ENCODE measurements around the gene AP3S2. TPM values are rescaled to one million over a fixed set of nuclear protein-coding genes. Genes with fewer than 3 reads are reported as not detected.
"Not testable (repeated sequence)": the region's sequence is repeated elsewhere in the genome, so short reads cannot be mapped to it uniquely, and the experiment has no call there.

AP3S2 gene
- total RNA-seq, 2 donors from 2014 or later: 54.0 to 59.3 TPM

GRCh38 chr15:89797678-89798201, 96.1 kb downstream of the AP3S2 start:
- DNase-seq: no peak
- intact Hi-C loops (cut with DNase I, micrococcal nuclease): no loop called here
- no peak for ATAC-seq

DNA sequence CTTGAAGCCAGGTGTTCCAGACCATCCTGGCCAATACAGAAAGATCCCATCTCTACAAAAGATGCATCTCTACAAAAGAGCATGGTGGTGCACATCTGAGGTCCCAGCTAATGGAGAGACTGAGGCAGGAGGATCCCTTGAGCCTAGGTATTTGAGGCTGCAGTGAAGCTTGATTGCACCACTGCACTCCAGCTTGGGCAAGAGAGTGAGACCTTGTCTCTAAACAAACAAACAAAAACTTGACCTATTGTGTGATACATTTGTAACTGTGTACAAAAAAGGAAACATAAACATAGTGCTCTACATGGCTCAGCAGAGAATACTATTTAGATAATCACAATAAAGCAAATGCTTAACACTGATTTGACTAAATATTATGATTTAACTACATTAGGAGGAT, 97.8 kb downstream of the AP3S2 start:
- ATAC-seq (no peak), DNase-seq (no peak)
- intact Hi-C loops (cut with DNase I, micrococcal nuclease): no loop called here

GRCh38 chr15:89794627-89795241, 99.1 kb downstream of the AP3S2 start:
- intact Hi-C loops (cut with DNase I, micrococcal nuclease): no loop called here
- DNase-seq (no peak), ATAC-seq (peak; percentile 30)

DNA sequence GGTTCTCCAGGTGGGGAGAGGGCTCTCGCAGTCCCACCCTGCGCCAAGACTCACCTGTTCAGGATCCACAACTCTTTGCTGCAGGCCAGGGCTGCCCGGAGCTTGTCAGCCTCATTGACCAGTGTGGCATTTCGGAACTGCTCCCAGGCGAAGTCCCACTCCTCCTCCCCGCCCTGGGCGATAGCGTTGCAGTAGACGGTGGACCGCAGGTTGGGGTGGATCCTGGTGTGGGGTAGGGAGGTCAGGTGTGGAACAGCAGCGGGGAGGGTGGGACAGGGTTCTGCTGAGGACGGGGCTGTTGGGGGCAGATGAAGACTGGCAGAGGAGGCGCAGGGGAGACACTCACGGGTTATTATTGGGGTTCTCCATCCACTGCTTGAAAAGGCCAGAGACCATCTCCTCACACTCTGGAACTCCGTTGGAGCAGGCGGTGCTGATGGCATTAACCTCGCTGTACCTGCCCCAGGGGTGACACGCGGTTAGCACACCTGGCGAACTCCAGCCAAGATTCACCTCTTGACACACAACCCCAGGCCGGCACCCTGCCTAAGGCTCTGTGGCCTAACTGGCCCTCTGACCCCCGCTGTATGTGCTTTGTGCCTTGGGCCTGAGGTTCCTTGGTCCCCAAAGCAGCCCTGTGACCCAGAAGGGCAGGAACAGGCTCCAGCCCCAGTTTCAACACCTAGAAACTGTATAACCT, 101.5 kb downstream of the AP3S2 start:
- no peak for DNase-seq
- intact Hi-C loops (cut with DNase I, micrococcal nuclease): no loop called here
- no peak for ATAC-seq

DNA sequence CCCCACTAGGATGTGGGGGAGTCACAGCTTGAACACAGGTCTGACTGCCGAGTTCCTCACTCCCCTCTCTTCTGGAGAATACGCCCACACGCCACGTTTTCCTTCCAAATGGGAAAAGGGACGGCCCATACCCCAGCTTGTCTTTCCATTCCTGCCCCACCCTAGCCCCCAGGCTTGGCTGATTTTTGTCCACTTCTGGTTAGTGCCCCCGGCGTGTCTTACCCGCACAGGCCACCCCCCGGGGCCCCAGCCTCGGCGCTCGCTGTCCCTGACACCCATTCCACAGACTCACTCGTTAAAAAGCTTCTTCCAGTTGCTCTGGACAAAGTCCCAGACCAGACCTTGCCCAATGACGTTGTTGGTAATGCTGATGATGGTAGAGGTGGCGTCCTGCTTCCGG, 103.1 kb downstream of the AP3S2 start:
- DNase-seq (no peak), ATAC-seq (no peak)
- intact Hi-C loops (cut with DNase I, micrococcal nuclease): no loop called here

- intact Hi-C loops (cut with DNase I, micrococcal nuclease): no loop called here
- DNase-seq (no peak), ATAC-seq (no peak)
Observed at GRCh38 chr15:89790206-89790605, 103.6 kb downstream of the AP3S2 start.

DNA sequence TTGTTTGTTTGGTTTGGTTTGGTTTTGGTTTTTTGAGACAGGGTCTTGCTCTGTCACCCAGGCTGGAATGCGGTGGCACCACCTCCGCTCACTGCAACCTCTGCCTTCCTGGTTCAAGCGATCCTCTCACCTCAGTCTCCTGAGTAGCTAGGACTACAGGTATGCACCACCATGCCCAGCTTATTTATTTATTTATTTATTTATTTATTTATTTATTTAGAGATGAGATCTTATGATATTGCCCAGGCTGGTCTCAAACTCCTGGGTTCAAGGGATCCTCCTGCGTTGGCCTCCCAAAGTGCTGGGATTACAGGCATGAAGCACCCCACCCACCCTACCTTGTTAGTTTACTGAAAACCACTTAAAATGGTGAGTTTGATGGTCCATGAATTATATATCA, 105.2 kb downstream of the AP3S2 start:
- ATAC-seq; DNase-seq; intact Hi-C loops (cut with DNase I, micrococcal nuclease): not testable (repeated sequence)

DNA sequence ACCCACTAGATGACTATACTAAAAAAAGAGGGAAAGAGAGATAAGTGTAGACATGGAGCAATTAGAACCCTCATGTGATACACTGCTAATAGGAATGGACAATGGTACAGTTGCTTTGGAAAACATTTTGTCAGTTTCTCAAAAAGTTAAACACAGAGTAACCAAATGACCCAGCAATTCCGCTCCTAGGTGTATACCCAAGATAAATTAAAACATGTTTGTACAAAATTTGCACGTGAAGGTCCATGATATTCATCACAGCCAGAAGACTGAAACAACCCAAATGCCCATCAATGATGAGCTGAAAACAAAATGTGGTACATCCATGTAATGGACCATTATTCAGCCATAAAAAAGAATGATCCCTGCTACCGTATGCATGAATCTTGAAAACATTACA, 105.8 kb downstream of the AP3S2 start:
- no peak for ATAC-seq
- intact Hi-C loops (cut with DNase I, micrococcal nuclease): no loop called here
- DNase-seq: no peak

- ATAC-seq: no peak
Observed at GRCh38 chr15:89785774-89786140, 108.0 kb downstream of the AP3S2 start.

DNA sequence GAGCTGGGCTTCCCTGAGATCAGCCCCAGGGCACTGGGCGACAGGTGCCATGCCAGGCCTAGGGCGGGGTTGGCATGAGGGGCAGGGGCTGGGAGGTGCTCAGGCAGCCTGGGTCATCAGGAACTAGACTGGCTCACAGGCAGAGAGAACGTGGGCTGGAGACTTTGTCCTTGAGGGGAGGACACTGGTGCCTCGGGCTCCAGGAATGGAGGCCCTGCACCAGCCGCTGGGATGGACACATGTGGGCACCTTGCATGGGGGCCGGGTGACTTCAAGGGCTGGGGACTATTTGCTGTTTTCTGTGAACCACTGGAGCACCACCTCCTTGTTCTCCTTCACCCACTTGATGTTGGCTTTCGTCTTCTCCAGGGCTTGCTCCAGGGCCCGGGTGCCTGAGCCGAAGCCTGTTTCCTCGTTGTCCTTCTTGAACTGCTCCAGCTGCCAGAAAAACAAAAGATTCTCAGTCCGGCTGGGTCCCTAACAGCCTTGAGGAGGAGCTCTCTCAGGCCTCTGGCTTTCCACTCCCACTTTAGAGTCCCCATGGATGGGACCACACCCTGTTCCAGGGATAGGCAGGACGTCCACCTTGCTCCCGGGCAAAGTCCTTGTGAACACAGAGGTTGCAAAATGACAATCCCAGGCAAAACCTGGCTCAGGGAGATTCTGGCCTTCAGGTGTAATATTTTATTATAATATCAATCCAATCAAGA, 108.6 kb downstream of the AP3S2 start:
- intact Hi-C loops (cut with DNase I, micrococcal nuclease): no loop called here
- peak; percentile 78 for ATAC-seq
- DNase-seq: peak; percentile 75 to 94

More at GRCh38 chr15:89785774-89786140, 108.0 kb downstream of the AP3S2 start:
- no peak for DNase-seq
- intact Hi-C loops (cut with DNase I, micrococcal nuclease): no loop called here

GRCh38 chr15:89784686-89784960, 109.2 kb downstream of the AP3S2 start:
- no peak for ATAC-seq
- intact Hi-C loops (cut with DNase I, micrococcal nuclease): no loop called here
- DNase-seq: no peak

DNA sequence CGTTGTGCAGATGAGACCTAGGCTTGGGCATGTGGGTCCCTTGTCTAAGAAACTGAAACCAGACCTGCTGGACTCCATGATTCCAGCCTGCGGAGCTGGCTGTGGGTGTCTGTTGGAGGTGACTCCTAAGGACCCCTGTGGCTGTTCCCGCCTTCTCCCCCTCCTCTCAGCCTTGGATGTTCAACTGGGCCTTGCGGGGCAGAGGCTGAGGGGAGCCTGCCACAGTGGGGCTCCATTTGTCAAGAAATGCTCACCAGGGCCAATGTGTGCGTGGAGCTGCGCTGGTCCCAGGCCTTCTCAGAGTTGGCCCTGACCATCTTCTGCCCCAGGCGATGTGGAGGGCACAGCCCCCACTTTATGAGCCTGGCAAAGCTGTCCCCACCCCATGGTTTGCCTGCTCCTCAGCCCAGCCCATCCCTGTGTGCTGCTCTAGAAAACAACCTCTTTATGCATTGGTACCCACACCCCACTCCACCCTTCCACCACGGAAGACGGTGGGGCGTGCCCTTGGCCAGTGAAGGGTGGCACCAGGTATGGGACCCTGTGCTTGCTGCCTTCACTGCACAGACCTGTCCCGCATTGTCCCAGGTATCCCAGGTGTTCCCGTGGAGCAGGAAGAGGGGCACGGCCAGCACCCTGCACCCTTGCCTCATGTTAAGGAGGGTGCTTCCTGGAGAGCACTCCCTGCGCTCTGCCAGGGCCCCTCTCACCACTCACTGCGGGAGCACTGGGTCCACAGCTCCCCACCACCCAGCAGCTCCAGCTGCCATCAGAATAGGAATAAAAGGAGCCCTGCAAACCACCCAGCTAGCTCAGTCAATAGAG, 109.7 kb downstream of the AP3S2 start:
- DNase-seq (peak; percentile 75 to 76), ATAC-seq (peak; percentile 58)
- intact Hi-C loops (cut with DNase I, micrococcal nuclease): no loop called here

DNA sequence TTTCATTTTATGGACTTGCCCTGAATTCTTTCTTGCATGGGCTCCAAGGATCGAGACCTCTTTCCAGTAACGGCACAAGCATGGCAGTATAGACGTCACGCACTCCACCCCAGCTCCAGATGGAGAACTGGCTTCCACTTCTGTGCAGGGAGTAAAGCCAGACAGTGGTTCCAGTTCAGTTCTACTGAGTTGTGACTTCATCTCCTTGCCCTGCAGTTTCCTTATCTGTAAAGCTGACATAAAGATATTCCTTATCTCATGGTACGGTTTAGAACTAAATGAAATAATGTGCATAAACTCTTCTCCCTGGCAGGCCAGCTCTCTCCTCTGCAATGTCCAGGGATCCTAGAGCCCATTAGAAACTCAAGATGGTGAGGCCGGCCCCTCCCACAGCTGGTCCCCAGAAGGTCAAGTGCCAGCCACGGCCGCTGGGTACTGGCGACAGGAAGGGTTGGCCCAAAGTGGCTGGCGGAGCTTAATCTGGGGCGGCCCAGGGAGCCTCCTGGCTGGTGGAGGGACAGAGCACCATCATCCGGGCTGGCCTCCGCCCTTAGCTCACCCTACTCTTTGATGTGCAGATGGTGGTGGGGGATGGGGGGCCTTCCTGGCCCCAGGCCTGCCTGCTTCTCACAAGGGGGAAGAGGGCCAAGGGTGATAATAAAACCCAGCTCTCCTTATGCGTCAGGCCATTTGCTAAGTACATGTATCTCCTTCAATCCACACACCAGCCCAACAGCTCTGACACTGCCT, 110.5 kb downstream of the AP3S2 start:
- ATAC-seq (no peak), DNase-seq (no peak)
- intact Hi-C loops (cut with DNase I, micrococcal nuclease): no loop called here

GRCh38 chr15:89782619-89782950, 111.2 kb downstream of the AP3S2 start:
- ATAC-seq; DNase-seq; intact Hi-C loops (cut with DNase I, micrococcal nuclease): not testable (repeated sequence)

DNA sequence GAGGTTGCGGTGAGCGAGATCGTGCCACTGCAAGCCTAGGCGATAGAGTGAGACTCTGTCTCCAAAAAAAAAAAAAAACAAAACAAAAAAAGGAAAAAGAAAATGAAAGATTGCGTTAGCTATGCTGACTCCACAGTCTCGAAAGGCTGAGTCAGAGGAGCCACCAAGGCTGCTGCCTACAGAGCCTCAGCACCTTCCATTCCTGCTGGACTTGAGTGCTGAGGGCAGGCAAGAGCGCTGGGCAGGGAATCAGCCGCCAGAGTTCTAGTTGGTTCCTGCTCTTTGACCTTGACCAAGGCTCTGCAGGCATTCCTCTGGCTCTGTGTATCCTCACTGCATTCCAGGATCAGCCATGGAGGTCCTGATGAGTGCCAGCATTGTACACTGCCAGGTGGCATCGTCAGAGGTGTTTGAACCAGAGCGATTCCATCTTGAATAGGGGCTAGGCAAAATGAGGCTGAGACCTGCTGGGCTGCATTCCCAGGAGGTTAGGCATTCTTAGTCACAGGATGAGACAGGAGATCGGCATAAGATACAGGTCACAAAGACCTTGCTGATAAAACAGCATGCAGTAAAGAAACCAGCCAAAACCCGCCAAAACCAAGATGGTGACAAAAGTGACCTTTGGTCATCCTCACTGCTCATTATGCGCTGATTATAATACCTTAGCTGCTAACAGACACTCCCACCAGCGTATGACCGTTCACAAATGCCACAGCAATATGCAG, 111.7 kb downstream of the AP3S2 start:
- no peak for DNase-seq
- intact Hi-C loops (cut with DNase I, micrococcal nuclease): no loop called here
- ATAC-seq: no peak

- ATAC-seq (peak; percentile 43), DNase-seq (peak; percentile 66 to 80)
- intact Hi-C loops (cut with DNase I, micrococcal nuclease): no loop called here
Observed at GRCh38 chr15:89781055-89781454, 112.7 kb downstream of the AP3S2 start.

GRCh38 chr15:89780601-89781000, 113.2 kb downstream of the AP3S2 start:
- ATAC-seq (peak; percentile 6), DNase-seq (no peak)
- intact Hi-C loops (cut with DNase I, micrococcal nuclease): no loop called here

Data from left colon (tissue), 2 donors.